Liver (tissue), 3 donors: ENCODE measurements around the gene TLR3.

Experiments
- RAD21 ChIP-seq, 2 donors: IDR thresholded peaks; 2 replicates each; pipeline ENCODE4 v1.6.1; 2016; ENCODE audit warnings: antibody characterized with exemption in 2 of 2, mild to moderate bottlenecking in 2 of 2
- TF ChIP-seq, protein P1 (sequence below): fragments of 150-350 bp; IDR thresholded peaks from 2 replicates; pipeline ENCODE4 v1.5.1; 2017; ENCODE audit warnings: improper control_type of control experiment, low read depth, low read length; ENCODE audit not compliant: missing input control
- TF ChIP-seq, protein P2 (sequence below): IDR thresholded peaks from 2 replicates; pipeline ENCODE4 v1.6.1; 2016; ENCODE audit warnings: antibody characterized with exemption
- TF ChIP-seq, protein P3 (sequence below): IDR thresholded peaks from 2 replicates; pipeline ENCODE4 v1.6.1; 2016; ENCODE audit warnings: antibody characterized with exemption, mild to moderate bottlenecking
- donor health status: healthy.
- donor health status: healthy.

DNA sequence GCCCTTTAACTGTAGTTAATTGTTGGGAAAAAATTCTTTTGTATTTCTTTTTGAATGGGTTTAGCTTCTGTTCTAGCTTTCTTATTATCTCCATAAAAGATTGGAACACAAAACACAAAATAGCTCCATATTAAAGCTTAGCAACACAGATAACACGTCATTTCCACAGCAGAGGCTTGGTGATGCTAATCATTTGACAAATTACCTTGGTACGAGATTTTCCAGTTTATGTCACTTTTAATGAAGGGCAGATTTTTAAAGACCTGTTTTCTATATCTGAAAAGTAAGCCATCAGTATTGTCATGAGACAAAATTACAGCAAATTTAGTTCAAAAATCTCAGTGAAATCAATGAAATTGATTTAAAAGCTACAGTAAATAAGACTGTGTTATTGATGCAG is 63.0 kb downstream of the TLR3 start:
- TF ChIP-seq, protein P1, sequence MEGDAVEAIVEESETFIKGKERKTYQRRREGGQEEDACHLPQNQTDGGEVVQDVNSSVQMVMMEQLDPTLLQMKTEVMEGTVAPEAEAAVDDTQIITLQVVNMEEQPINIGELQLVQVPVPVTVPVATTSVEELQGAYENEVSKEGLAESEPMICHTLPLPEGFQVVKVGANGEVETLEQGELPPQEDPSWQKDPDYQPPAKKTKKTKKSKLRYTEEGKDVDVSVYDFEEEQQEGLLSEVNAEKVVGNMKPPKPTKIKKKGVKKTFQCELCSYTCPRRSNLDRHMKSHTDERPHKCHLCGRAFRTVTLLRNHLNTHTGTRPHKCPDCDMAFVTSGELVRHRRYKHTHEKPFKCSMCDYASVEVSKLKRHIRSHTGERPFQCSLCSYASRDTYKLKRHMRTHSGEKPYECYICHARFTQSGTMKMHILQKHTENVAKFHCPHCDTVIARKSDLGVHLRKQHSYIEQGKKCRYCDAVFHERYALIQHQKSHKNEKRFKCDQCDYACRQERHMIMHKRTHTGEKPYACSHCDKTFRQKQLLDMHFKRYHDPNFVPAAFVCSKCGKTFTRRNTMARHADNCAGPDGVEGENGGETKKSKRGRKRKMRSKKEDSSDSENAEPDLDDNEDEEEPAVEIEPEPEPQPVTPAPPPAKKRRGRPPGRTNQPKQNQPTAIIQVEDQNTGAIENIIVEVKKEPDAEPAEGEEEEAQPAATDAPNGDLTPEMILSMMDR = no peak
- TF ChIP-seq RAD21 (IDR thresholded peaks at IDR 0.05) = no peak
- TF ChIP-seq, protein P2, sequence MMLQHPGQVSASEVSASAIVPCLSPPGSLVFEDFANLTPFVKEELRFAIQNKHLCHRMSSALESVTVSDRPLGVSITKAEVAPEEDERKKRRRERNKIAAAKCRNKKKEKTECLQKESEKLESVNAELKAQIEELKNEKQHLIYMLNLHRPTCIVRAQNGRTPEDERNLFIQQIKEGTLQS = no peak
- TF ChIP-seq, protein P3, sequence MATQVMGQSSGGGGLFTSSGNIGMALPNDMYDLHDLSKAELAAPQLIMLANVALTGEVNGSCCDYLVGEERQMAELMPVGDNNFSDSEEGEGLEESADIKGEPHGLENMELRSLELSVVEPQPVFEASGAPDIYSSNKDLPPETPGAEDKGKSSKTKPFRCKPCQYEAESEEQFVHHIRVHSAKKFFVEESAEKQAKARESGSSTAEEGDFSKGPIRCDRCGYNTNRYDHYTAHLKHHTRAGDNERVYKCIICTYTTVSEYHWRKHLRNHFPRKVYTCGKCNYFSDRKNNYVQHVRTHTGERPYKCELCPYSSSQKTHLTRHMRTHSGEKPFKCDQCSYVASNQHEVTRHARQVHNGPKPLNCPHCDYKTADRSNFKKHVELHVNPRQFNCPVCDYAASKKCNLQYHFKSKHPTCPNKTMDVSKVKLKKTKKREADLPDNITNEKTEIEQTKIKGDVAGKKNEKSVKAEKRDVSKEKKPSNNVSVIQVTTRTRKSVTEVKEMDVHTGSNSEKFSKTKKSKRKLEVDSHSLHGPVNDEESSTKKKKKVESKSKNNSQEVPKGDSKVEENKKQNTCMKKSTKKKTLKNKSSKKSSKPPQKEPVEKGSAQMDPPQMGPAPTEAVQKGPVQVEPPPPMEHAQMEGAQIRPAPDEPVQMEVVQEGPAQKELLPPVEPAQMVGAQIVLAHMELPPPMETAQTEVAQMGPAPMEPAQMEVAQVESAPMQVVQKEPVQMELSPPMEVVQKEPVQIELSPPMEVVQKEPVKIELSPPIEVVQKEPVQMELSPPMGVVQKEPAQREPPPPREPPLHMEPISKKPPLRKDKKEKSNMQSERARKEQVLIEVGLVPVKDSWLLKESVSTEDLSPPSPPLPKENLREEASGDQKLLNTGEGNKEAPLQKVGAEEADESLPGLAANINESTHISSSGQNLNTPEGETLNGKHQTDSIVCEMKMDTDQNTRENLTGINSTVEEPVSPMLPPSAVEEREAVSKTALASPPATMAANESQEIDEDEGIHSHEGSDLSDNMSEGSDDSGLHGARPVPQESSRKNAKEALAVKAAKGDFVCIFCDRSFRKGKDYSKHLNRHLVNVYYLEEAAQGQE = no peak
